A549 (cell line): ENCODE measurements around the gene TMCO4.
"Not testable (repeated sequence)": the region's sequence is repeated elsewhere in the genome, so short reads cannot be mapped to it uniquely, and the experiment has no call there.

Experiments
- EP300 ChIP-seq, 2 experiments: fragments of >200 bp; sonication (Bioruptor Twin); formaldehyde crosslinking; IDR thresholded peaks; 2 replicates in 1 of 2; 3 replicates in 1 of 2; pipeline ENCODE4 v1.6.1; 2016 to 2017
- NPAS2 ChIP-seq: fragments of 250-450 bp; sonication (Bioruptor Pico); IDR thresholded peaks from 2 replicates; pipeline ENCODE4 v1.8.0; 2022; ENCODE audit warnings: mild to moderate bottlenecking, moderate library complexity, borderline replicate concordance
- POLR2A ChIP-seq: IDR thresholded peaks from 2 replicates; pipeline ENCODE4 v1.6.1; 2012; ENCODE audit warnings: mild to moderate bottlenecking, low read length
- TF ChIP-seq, protein P1 (sequence below): fragments of >200 bp; sonication (Bioruptor Twin); formaldehyde crosslinking; IDR thresholded peaks from 3 replicates; pipeline ENCODE4 v1.5.1; 2016

DNA sequence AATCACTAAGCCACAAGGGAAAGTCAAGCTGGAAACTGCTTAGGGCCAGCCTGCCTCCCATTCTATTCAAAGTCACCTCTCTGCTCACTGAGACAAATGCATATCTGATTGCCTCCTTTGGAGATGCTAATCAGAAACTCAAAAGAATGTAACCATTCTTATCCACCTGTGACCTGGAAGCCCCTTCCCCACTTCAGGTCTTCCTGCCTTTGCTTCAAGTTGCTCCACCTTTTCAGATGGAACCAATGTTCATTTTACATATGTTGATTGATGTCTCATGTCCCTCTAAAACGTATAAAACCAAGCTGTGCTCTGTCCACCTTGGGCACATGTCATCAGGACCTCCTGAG is 17.0 kb upstream of the TMCO4 start:
- TF ChIP-seq, protein P1, sequence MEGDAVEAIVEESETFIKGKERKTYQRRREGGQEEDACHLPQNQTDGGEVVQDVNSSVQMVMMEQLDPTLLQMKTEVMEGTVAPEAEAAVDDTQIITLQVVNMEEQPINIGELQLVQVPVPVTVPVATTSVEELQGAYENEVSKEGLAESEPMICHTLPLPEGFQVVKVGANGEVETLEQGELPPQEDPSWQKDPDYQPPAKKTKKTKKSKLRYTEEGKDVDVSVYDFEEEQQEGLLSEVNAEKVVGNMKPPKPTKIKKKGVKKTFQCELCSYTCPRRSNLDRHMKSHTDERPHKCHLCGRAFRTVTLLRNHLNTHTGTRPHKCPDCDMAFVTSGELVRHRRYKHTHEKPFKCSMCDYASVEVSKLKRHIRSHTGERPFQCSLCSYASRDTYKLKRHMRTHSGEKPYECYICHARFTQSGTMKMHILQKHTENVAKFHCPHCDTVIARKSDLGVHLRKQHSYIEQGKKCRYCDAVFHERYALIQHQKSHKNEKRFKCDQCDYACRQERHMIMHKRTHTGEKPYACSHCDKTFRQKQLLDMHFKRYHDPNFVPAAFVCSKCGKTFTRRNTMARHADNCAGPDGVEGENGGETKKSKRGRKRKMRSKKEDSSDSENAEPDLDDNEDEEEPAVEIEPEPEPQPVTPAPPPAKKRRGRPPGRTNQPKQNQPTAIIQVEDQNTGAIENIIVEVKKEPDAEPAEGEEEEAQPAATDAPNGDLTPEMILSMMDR: not testable (repeated sequence)
- not testable (repeated sequence) for TF ChIP-seq EP300 (IDR thresholded peaks at IDR 0.05); POLR2A; NPAS2 (CRISPR knock-in tag)
